GM19372 (cell line): ENCODE results near the gene SIPA1L2.
A peak's percentile ranks its signal among the peaks of the same experiment; 100 is the strongest.

Experiments
- ATAC-seq: cut with Tn5 transposase; IDR thresholded peaks from one replicate; pipeline ENCODE4 v1.9.1; 2021; ENCODE audit warnings: mild to moderate bottlenecking, low read depth, moderate library complexity; ENCODE audit not compliant: unreplicated experiment

Gene SIPA1L2

DNA sequence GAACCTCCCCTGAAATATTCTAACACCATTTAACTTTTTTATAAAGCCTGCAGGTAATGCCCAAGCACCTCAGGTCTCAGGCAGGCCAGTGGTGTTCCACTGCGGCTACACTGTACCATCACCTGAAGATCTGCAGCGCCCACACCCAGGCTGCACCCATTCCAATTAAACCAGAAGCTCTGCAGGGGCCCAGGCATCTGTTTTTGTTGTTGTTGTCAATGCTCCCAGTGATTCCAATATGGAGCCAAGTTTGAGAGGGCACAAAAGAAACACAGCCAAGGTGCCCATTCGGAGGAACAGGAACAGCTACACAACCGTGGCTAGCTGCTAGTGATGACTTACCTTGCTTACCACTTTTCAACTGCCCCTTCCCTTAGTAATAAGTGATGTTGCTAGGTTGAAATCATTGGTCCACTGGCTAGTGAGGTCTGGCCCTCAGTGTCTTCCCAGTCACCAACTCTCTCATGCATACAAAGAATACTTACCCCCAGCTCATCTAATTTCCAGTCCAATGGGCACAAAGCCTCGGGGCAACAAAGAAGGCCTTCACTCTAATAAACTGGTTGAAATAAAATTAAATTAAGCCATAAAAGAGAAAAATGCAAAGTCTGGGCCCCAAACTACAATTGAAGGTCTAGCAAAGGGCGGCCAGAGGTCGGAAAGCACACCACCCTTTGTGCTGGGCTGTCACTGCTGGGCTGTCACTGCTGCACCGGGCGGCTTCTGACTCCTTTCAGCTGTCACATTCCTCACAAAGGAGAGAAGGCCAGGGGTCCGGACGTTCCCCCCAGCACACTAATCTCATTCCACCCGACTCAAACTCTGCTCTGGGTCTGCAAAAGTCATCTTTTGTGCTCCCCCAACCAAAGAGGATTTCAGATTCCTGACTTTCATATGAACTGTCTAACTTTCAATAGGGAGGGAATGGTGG lies 34.9 kb downstream of the SIPA1L2 start:
- no peak for ATAC-seq

DNA sequence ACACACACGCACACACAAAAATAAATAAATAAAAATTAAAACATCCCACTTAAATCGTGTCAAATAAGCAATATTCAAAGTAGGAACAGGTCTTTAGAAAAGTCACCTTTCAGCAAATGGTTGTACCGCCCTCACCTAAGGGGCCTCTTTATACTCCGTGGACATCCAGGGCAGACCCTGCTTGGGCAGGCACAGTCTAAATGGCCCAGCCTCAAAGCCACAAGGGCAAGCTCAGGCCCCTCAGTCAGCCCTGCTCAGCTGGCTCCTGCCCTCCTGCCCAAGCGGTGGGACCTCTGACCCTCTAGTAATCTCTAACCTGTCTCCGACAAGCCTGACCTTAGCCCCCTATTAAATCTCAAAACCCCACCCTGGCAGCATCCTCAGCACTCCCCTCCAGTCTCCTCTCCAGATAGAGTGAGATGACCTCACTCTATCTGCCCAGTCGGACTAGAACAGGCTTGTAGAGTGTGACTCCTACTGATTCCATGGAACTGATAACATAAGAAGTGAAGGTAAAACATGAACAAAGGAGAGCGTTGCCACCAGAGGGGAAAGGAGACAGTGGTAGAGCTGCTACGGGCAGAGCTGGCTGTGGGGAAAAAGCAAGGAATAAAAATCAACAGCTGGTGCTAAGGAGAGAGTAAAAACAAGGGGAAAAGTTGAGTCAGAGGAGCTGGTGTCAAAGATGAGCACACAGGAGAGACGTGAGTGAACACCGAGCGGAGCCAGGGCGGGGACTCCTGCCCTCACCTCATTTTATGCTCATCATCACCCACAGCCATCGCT lies 36.0 kb downstream of the SIPA1L2 start:
- ATAC-seq: no peak

DNA sequence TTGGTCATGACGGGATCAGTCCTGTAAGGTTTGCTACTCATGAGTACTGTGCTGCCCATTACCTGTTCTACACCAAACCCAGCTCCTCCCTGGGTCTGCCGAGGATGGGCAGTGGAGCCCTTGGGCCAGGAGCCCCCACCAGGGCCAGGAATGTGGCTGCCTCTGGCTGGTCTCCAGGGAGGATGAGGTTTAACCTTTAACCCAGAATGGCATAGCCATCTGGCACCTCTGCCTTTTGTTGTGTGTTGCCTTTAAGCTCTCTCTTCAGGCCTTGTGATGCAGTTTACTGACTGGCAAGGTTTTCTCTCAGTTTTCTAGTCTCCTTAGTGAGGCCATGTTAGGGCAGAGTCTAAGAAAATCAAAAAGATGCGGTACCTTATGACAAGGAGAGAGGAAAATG lies 38.6 kb downstream of the SIPA1L2 start:
- no peak for ATAC-seq

DNA sequence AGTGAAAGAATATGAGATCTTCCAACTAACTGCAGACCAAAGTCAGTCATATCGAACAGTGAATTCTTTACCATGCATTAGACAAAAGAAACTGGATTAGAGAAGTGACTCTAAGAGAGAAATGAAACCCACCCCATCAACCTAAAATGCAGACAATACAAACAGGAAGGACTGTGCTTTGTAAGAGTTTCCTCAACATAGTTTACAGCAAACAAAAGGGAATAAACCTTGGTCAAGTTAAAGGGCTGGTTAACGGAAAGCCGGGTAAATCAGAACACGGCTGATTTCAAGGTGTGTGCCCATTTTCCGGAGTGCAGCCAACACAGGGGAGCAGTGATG lies 39.2 kb downstream of the SIPA1L2 start:
- peak; percentile 80 for ATAC-seq

DNA sequence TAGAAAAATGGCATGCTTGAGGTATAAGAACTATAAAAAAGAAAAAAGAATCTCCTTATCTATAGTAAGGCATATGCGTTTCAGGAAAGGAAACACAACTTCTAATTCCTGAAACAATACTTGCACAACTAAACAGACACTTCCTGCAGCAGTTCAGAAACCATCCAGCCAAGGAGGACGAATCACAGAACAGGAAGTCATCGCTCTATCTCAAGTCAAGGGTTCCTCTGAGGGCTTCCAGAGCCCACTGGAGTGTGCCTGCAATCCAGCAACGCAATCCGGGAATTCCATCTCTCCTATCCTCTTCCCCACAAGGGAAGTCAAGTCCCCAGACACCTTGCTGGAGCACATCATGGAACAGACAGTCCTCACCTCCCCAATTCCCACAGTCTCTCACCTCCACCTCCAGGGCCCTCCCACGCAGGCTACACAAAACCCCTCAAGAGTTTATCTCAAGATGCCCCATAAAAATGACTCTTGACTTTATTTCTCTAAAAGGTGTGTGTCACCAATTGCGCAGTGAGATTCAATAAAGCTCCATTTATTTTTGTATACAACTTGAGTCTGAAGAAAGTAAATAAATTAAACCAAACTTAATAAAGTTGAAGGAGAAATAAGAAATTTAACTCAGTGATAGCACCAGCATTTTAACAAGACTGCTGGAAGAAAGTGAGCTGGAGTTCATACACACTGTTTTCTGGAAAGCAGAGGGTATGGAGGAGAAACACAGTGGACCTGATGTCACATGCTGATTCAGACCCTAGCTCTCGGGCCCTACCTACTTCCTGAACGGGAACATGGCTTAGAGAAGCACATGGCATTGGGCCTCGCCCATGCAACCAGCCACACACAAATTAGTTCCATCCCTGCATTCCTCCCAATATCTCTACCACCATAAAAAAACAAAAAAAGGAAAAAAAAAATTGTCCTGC lies 39.9 kb downstream of the SIPA1L2 start:
- ATAC-seq: peak; percentile 8

DNA sequence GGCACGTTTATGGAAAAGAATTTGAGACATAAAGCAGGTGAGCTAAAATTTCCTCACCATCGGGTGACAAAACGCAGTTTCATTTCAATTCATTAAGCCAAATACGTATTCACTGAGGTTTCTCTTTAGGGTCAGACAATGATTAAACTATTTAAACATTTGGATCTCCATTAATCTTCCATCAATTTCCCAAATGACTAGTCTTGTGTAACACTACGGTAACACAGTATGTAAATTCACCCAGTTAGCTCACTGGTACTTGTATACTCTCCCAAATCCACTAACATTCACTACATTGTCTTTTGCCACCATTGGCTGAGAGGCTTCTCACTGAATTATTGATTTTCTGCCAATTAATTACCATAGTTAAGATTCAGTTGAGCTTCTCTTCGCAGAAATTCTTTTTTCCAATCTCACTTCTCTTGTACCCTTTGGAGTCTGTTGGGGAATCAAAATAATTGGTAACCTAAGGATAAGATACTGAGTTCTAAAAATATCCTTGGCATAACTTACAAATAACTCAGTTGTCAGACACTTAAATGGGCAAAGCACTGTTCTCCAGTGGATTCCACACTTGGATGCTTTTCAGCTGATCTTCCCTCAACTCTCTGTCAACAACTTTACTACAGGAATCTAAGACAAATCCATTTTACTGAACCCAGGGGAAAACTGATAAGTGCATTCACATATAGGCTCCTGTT lies 40.7 kb downstream of the SIPA1L2 start:
- no peak for ATAC-seq

DNA sequence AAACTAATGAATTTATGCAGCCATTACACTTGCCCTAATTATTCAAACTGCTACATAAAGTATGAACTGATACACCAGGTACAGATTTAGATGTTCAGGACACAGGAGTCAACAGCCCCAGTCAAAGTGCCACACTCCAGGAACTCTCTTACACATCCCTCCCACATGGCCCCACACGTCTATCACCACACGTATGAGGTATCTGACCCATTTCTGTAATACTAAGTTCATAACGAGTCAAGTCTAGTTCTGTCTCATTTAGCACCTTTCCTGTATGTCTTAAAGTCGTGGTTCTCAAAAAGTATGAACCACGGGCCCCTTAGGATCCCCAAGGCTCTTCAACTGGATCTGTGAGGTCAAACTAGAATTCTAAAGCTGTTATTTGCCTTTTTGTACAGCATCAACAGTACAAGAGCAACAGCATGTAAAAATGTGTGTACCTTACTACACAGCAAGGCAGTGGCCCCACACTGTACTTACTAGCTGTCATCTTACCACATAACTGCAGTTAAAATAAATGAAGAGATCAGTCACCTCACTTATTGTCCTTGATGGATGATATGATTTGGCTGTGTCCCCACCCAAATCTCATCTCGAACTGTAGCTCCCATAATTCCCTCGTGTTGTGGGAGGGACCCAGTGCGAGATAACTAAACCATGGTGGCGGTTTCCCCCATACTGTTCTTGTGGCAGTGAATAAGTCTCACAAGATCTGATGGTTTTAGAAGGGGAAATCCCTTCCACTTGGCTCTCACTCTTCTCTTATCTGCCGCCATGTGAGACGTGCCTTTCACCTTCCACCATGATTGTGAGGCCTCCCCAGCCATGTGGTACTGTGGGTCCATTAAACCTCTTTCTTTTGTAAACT lies 42.6 kb downstream of the SIPA1L2 start:
- ATAC-seq: no peak

DNA sequence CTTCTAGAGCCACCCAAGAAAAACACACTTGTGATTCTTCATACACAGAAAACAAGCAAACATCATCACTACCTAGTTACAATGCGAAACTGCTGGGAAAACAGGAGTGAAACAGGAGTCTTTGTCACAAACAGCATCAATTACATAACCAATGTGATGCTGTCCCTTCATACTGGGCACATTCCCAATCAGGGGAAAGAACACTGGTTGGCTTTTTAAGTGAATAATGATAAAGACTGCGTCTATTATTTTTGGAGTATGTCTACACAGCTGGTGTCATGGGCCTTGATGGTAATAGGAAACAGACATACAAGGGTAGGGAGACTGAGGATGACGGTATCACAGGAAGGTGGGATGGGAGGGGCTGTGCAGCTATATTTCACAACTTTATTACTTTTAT lies 43.3 kb downstream of the SIPA1L2 start:
- no peak for ATAC-seq

DNA sequence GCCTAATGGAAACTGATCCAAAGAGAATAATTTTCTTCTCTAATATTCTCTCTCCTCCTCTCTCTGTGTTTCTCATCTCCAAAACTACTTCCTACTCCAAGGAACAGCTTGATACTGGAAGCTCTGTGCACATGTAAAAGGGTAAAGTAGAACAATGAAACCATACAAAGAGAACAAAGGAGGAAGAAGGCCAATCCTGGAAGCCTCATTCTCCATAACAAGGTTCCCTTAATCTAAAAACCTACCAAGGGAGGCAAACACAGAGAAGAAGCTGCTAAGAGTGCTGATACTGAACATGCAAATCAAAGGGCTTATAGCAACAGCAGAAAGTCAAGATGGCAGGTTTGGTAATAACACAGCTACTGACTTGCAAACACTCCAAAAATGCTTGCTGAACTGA lies 44.4 kb downstream of the SIPA1L2 start:
- no peak for ATAC-seq

DNA sequence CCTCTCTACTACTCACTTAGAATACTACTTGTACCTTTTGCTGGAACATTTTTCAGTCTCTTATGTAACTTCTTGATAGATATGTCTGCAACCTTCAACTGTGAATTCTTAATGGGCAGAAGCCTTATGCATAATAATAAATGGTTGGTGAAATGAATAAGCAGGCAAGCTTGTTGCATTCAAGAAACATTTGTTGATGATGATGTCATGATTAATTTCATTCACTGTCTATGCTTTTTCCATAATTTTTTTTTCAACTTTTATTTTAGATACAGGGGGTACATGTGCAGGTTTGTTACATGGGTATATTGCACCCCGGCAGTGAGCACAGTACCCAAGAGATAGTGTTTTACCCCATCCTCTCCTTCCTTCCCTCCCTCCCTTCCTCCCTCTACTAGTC lies 48.0 kb downstream of the SIPA1L2 start:
- no peak for ATAC-seq
